ENCODE data around the gene CFAP57.

Gene CFAP57

DNA sequence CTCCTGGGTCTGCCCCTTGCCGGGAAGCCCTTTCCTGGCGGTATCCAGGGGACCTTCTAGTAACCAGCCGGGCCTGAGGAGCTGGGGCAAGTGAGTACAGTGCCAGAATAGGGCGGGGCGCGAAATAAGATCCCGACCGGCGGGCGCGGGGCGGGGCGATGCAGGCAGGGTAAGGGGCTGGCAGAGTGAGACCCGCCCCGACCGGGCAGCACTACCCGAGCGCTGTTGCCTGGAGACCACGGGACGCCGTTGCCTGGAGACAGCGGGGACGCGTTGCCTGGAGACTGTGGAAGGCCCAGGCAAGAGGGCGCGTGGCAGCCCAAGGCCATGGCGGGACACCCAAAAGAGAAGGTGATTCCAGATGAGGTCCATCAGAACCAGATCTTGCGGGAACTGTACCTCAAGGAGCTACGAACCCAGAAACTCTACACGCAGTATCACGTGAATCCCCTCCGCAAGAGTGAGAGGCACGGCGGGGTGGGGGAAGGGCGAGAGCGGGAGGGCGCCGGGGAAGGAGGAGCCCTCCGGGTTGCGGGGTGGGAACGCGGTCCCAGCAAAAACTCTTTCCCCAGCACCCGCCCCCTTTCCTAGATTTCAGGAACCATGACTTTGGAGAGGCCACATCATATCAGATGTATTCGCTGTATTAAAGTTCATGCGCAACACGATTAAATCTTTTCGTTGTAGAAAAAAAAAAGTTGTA is 24.4 kb upstream of the CFAP57 start:
- intact Hi-C loops (cut with micrococcal nuclease): no loop called here

GRCh38 chr1:43149889-43150288 is 22.2 kb upstream of the CFAP57 start:
- Mint-ChIP-seq H3K4me3 (no peak overlapping the region), H3K27ac (no peak overlapping the region), H3K27me3 (peaks cover 47% of the 10 kb centered on the region), H3K9me3 (no peaks in the 10 kb centered on the region), H3K4me1 (ENCODE audit: low read depth) (no peaks in the 10 kb centered on the region), H3K36me3 (ENCODE audit: low read depth) (no peaks in the 10 kb centered on the region)
- intact Hi-C loops (cut with micrococcal nuclease): no loop called here

More for the DNA sequence above, 24.4 kb upstream of the CFAP57 start:
- Mint-ChIP-seq H3K4me3 (no peak overlapping the region), H3K36me3 (ENCODE audit: low read depth) (no peaks in the 10 kb centered on the region), H3K4me1 (ENCODE audit: low read depth) (peaks cover 5% of the 10 kb centered on the region), H3K27me3 (peaks cover 65% of the 10 kb centered on the region), H3K9me3 (no peaks in the 10 kb centered on the region), H3K27ac (no peak overlapping the region)

GRCh38 chr1:43152866-43153265 is 19.3 kb upstream of the CFAP57 start:
- H3K27me3 Mint-ChIP-seq: peaks cover 29% of the 10 kb centered on the region
- H3K27ac Mint-ChIP-seq: no peak overlapping the region
- peaks cover 6% of the 10 kb centered on the region for H3K4me1 Mint-ChIP-seq (ENCODE audit: low read depth)
- intact Hi-C loops (cut with micrococcal nuclease): no loop called here
- H3K36me3 Mint-ChIP-seq (ENCODE audit: low read depth): no peaks in the 10 kb centered on the region
- H3K4me3 Mint-ChIP-seq: no peak overlapping the region
- no peaks in the 10 kb centered on the region for H3K9me3 Mint-ChIP-seq

- intact Hi-C loops (cut with micrococcal nuclease): no loop called here
- Mint-ChIP-seq H3K27me3 (peaks cover 26% of the 10 kb centered on the region), H3K4me3 (no peak overlapping the region), H3K4me1 (ENCODE audit: low read depth) (peaks cover 6% of the 10 kb centered on the region), H3K9me3 (no peaks in the 10 kb centered on the region), H3K27ac (no peak overlapping the region), H3K36me3 (ENCODE audit: low read depth) (no peaks in the 10 kb centered on the region)
Observed at GRCh38 chr1:43153443-43153842, 18.7 kb upstream of the CFAP57 start.

DNA sequence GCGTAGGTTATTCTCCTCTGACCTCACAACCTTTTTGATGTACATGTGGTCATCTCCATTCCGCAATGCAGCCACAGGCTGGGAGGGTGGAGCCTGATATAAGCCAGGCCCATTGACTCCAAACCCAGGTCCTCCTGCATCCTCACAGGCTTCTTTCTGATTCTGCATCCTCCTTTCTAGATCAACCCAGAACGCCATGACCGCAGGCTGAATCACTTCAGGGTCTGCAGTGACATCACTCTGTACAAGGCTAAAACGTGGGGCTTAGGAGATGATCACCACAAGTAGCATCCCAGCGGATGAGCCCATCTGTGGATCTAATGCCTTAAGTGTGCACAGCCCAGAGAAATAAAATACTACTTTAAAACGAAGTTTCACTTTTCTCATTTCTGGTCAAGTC is 16.1 kb upstream of the CFAP57 start:
- intact Hi-C loops (cut with micrococcal nuclease): no loop called here

DNA sequence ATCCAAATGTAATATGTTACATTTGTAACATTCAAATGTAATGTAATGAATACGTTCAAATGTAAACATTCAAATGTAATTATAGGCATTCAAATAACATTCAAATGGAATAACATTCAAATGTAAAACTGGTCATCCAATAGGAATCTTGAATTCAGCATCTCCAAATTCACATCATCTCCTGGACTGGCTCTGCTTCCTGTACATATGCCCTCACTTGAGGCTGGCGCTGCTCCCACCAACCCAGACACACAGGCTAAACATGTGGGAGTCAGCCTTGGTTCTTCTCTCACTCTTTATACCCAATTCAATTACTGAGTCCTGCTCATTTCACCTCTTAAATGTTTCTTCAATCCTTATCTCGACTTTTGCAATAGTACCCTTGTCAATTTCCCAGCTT is 7.0 kb upstream of the CFAP57 start:
- Mint-ChIP-seq H3K9me3 (no peaks in the 10 kb centered on the region), H3K4me1 (ENCODE audit: low read depth) (no peaks in the 10 kb centered on the region), H3K27me3 (no peaks in the 10 kb centered on the region), H3K27ac (no peak overlapping the region), H3K36me3 (ENCODE audit: low read depth) (peaks cover 65% of the 10 kb centered on the region), H3K4me3 (no peak overlapping the region)
- intact Hi-C loops (cut with micrococcal nuclease): no loop called here

More for the DNA sequence above, 16.1 kb upstream of the CFAP57 start:
- Mint-ChIP-seq H3K27ac (no peak overlapping the region), H3K9me3 (no peaks in the 10 kb centered on the region), H3K4me1 (ENCODE audit: low read depth) (peaks cover 6% of the 10 kb centered on the region), H3K4me3 (no peak overlapping the region), H3K36me3 (ENCODE audit: low read depth) (no peaks in the 10 kb centered on the region), H3K27me3 (peaks cover 9% of the 10 kb centered on the region)

GRCh38 chr1:43165765-43166164 is 6.4 kb upstream of the CFAP57 start:
- Mint-ChIP-seq H3K36me3 (ENCODE audit: low read depth) (peaks cover 71% of the 10 kb centered on the region), H3K27me3 (no peaks in the 10 kb centered on the region), H3K9me3 (no peaks in the 10 kb centered on the region), H3K4me3 (no peak overlapping the region), H3K4me1 (ENCODE audit: low read depth) (no peaks in the 10 kb centered on the region), H3K27ac (no peak overlapping the region)
- intact Hi-C loops (cut with micrococcal nuclease): no loop called here

GRCh38 chr1:43171312-43171875 is 736 bp upstream of the CFAP57 start:
- Mint-ChIP-seq H3K4me3 (peak overlapping the region; percentile 97), H3K27ac (peak overlapping the region; percentile 92), H3K4me1 (ENCODE audit: low read depth) (peaks cover 12% of the 10 kb centered on the region), H3K9me3 (no peaks in the 10 kb centered on the region), H3K36me3 (ENCODE audit: low read depth) (peaks cover 53% of the 10 kb centered on the region), H3K27me3 (peaks cover 16% of the 10 kb centered on the region)
- intact Hi-C loops (cut with micrococcal nuclease): no loop called here

- intact Hi-C loops (cut with micrococcal nuclease): no loop called here
- peaks cover 41% of the 10 kb centered on the region for H3K36me3 Mint-ChIP-seq (ENCODE audit: low read depth)
- H3K4me1 Mint-ChIP-seq (ENCODE audit: low read depth): peaks cover 12% of the 10 kb centered on the region
- no peaks in the 10 kb centered on the region for H3K9me3 Mint-ChIP-seq
- H3K4me3 Mint-ChIP-seq: peak overlapping the region; percentile 97
- H3K27ac Mint-ChIP-seq: peak overlapping the region; percentile 92
- H3K27me3 Mint-ChIP-seq: peaks cover 26% of the 10 kb centered on the region
Observed at GRCh38 chr1:43172527-43172972, 420 bp downstream of the CFAP57 start.

DNA sequence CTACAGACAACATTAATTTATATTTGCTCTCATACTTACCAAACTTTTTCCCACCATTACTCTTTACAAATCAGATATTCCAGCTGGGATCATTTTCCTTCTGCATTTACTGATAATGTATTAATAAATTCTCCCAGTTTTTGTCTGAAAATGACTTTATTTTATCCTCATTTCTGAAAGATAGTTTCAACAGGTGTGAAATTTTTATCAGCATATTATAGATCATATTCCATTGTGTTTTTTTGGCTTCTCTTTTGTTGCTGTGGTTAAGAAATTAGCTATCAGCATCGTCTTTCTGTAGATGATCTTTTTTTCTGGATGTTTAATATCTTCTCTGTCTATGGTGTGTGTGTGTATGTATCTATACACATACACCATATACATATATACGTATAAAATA is 2.7 kb downstream of the CFAP57 start:
- H3K9me3 Mint-ChIP-seq: no peaks in the 10 kb centered on the region
- H3K27ac Mint-ChIP-seq: no peak overlapping the region
- H3K27me3 Mint-ChIP-seq: peaks cover 29% of the 10 kb centered on the region
- peaks cover 12% of the 10 kb centered on the region for H3K4me1 Mint-ChIP-seq (ENCODE audit: low read depth)
- intact Hi-C loops (cut with micrococcal nuclease): no loop called here
- peaks cover 19% of the 10 kb centered on the region for H3K36me3 Mint-ChIP-seq (ENCODE audit: low read depth)
- no peak overlapping the region for H3K4me3 Mint-ChIP-seq

DNA sequence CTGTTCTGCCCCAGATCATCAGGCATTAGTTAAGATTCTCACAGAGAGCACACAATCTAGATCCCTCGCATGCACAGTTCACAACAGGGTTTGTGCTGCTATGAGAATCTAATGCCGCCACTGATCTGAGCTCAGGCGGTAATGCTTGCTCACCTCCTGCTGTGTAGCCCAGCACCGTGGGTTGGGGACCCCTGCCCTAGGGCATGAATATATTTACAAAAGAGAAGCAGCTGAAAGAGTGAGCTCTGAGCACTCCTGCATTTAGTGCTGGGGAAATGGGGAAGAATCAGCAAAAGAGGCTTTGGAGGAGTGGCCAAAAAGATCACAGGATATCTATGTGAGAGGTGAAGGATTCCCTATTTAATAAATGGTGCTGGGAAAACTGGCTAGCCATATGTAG is 5.6 kb downstream of the CFAP57 start:
- no peaks in the 10 kb centered on the region for H3K9me3 Mint-ChIP-seq
- no peak overlapping the region for H3K27ac Mint-ChIP-seq
- intact Hi-C loops (cut with micrococcal nuclease): no loop called here
- H3K36me3 Mint-ChIP-seq (ENCODE audit: low read depth): no peaks in the 10 kb centered on the region
- peaks cover 37% of the 10 kb centered on the region for H3K27me3 Mint-ChIP-seq
- no peak overlapping the region for H3K4me3 Mint-ChIP-seq
- H3K4me1 Mint-ChIP-seq (ENCODE audit: low read depth): no peaks in the 10 kb centered on the region

DNA sequence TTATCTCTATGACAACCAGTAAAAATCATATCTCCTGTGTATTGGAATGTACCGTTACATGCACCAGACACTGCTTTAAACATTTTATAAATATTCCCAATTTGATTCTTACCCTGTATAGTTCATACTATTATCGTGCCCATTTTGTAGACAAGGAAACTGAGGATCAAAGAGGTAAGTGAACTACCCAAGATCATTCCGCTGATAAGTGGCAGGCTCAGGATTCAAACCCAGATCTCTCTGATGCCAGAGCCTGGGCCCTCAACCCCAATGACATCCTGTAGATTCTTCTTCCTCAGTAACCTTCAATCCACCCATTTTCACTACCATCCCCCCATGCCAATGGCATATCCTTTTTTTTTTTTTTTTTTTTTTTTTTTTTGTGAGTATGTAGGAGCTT is 12.3 kb downstream of the CFAP57 start:
- intact Hi-C loops (cut with micrococcal nuclease): no loop called here
- Mint-ChIP-seq H3K4me3 (no peak overlapping the region), H3K4me1 (ENCODE audit: low read depth) (no peaks in the 10 kb centered on the region), H3K9me3 (peaks cover 7% of the 10 kb centered on the region), H3K36me3 (ENCODE audit: low read depth) (no peaks in the 10 kb centered on the region), H3K27me3 (peaks cover 8% of the 10 kb centered on the region), H3K27ac (no peak overlapping the region)

GRCh38 chr1:43184995-43185394 is 12.9 kb downstream of the CFAP57 start:
- intact Hi-C loops (cut with micrococcal nuclease): no loop called here
- H3K4me1 Mint-ChIP-seq (ENCODE audit: low read depth): no peaks in the 10 kb centered on the region
- H3K36me3 Mint-ChIP-seq (ENCODE audit: low read depth): no peaks in the 10 kb centered on the region
- H3K9me3 Mint-ChIP-seq: peaks cover 13% of the 10 kb centered on the region
- no peak overlapping the region for H3K4me3 Mint-ChIP-seq
- no peak overlapping the region for H3K27ac Mint-ChIP-seq
- H3K27me3 Mint-ChIP-seq: peaks cover 8% of the 10 kb centered on the region

GRCh38 chr1:43188106-43188505 is 16.0 kb downstream of the CFAP57 start:
- Mint-ChIP-seq H3K9me3 (peaks cover 32% of the 10 kb centered on the region), H3K4me1 (ENCODE audit: low read depth) (no peaks in the 10 kb centered on the region), H3K27ac (no peak overlapping the region), H3K36me3 (ENCODE audit: low read depth) (no peaks in the 10 kb centered on the region), H3K4me3 (no peak overlapping the region), H3K27me3 (peaks cover 2% of the 10 kb centered on the region)
- intact Hi-C loops (cut with micrococcal nuclease): no loop called here

DNA sequence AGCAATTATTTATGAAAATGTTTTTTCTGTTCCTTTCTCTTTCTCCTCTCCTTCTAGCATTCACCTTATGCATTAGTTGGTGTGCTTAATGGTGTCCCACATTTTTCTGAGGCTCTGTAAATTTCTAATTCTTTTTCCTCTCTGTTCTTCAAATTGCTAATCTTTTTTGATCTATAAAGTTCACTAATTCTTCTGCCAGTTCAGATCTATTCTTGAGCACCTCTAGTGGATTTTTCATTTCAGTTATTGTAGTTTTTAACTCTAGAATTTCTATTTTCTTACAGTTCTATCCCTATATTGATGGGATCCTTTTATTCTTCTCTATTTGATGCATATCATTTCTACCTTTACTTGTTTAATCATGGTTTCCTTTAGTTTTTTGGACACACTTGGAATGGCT is 22.4 kb downstream of the CFAP57 start:
- H3K4me1 Mint-ChIP-seq (ENCODE audit: low read depth): no peaks in the 10 kb centered on the region
- no peak overlapping the region for H3K4me3 Mint-ChIP-seq
- peaks cover 34% of the 10 kb centered on the region for H3K9me3 Mint-ChIP-seq
- H3K27me3 Mint-ChIP-seq: peaks cover 4% of the 10 kb centered on the region
- intact Hi-C loops (cut with micrococcal nuclease): no loop called here
- no peak overlapping the region for H3K27ac Mint-ChIP-seq
- no peaks in the 10 kb centered on the region for H3K36me3 Mint-ChIP-seq (ENCODE audit: low read depth)

All from dendritic cell treated with granulocyte-macrophage colony-stimulating factor and Interleukin-4, amounts not matched to agents 40 ng/mL and 50 ng/mL, for 4 days (primary cell).